Right lobe of liver (tissue), 4 donors: ENCODE results near the gene TUFM.
A peak's percentile ranks its signal among the peaks of the same experiment; 100 is the strongest.

Source experiments
- CTCF ChIP-seq, 4 donors: fragments of 200-600 bp in 3 of 4; fragments of 450-650 bp in 1 of 4; IDR thresholded peaks; one replicate each; pipeline versions ENCODE4 v1.5.1 to v1.8.0; 2016 to 2022; ENCODE audit warnings: antibody characterized with exemption in 4 of 4, mild to moderate bottlenecking in 2 of 4
- POLR2A ChIP-seq: fragments of 450-650 bp; IDR thresholded peaks from one replicate; pipeline ENCODE4 v1.6.1; 2017; ENCODE audit warnings: antibody characterized with exemption, mild to moderate bottlenecking
- donor health status: DM: no; HTN: no; CAD: no.
- donor health status: DM: no; HTN: no; CAD: no.
- donor health status: DM: no; HTN: yes; CAD: no.

- TF ChIP-seq POLR2A (peak; percentile 87), CTCF (IDR thresholded peaks at IDR 0.05) (peak in 2 of 4 donors; percentile 11)
Observed at GRCh38 chr16:28822520-28823290, 23.4 kb downstream of the TUFM start, which contains the start of gene ATXN2L.
